K562 (cell line): ENCODE results near the gene PRSS53. TPM values are rescaled to one million over a fixed set of nuclear protein-coding genes. Genes with fewer than 3 reads are reported as not detected.

Experiments
- BACH1 ChIP-seq: fragments of 200-800 bp; sonication (Bioruptor generic); IDR thresholded peaks from 2 replicates; pipeline ENCODE4 v1.6.1; 2016; ENCODE audit warnings: missing genetic modification characterization, missing compliant biosample characterization
- KLF10 ChIP-seq: fragments of 250-450 bp; sonication (Bioruptor Pico); IDR thresholded peaks from 2 replicates; pipeline ENCODE4 v1.6.1; 2021; ENCODE audit warnings: matching md5 sums
- MAZ ChIP-seq, 2 experiments: fragments of 450-650 bp in 1 of 2; sonication (generic) in 1 of 2; formaldehyde crosslinking; IDR thresholded peaks in 1 of 2; conservative IDR thresholded peaks in 1 of 2; 2 replicates each; pipeline versions ENCODE4 v1.4.0 to v1.5.0; 2020; ENCODE audit warnings: mild to moderate bottlenecking in 1 of 2, missing genetic modification reagents in 1 of 2
- MYNN ChIP-seq, 2 experiments: sonication (generic); formaldehyde crosslinking in 1 of 2; IDR thresholded peaks; 2 replicates each; pipeline versions ENCODE4 v1.5.0 to v1.6.1; 2016 to 2020; ENCODE audit warnings: antibody characterized with exemption in 1 of 2, missing genetic modification reagents in 1 of 2
- RBM17 ChIP-seq: fragments of 200-400 bp; formaldehyde crosslinking; IDR thresholded peaks from 2 replicates; pipeline ENCODE4 v1.6.1; 2017; ENCODE audit warnings: low read depth, mild to moderate bottlenecking, low read length, borderline replicate concordance
- SIN3A ChIP-seq, 2 experiments: fragments of 150-350 bp in 1 of 2; IDR thresholded peaks; 2 replicates each; pipeline ENCODE4 v1.6.1; 2011 to 2016; ENCODE audit warnings: borderline replicate concordance in 2 of 2, low read depth in 2 of 2, low read length in 2 of 2, mild to moderate bottlenecking in 2 of 2, moderate library complexity in 2 of 2; ENCODE audit not compliant: control insufficient read depth in 1 of 2
- TARDBP ChIP-seq: fragments of 450-650 bp; IDR thresholded peaks from 2 replicates; pipeline ENCODE4 v1.6.1; 2016
- ZNF318 ChIP-seq, 2 experiments: fragments of 450-650 bp; IDR thresholded peaks; 2 replicates each; pipeline ENCODE4 v1.6.1; 2016; ENCODE audit warnings: mild to moderate bottlenecking in 2 of 2, borderline replicate concordance in 1 of 2, low read depth in 1 of 2, moderate library complexity in 1 of 2
- polyA plus RNA-seq, 8 experiments: library from polyadenylated mRNA; depleted of rRNA in 4 of 8; stranded (reverse) in 5 of 8; unstranded in 3 of 8; fragments of >200 nt; fragmentation: Nextera tagmentation in 2 of 8; fragmentation: Illumina TruSeq in 1 of 8; extraction: Ambion mirVana in 2 of 8; extraction: Trizol in 1 of 8; gene quantifications; 2 replicates each; pipeline versions ENCODE4 v1.2.1 to v1.2.3, GENCODE V29; 2011 to 2014; ENCODE audit warnings: inconsistent platforms in 1 of 8, missing spikeins in 1 of 8
- total RNA-seq, 7 experiments: library from RNA; depleted of rRNA in 6 of 7; stranded (reverse); fragments of >200 nt in 6 of 7; fragmentation: Illumina TruSeq in 2 of 7; extraction: Trizol in 2 of 7; gene quantifications; 2 replicates each; pipeline versions ENCODE4 v1.2.1 to v1.2.3, GENCODE V29; 2011 to 2021; ENCODE audit warnings: low replicate concordance in 1 of 7
- TF ChIP-seq, protein P1 (sequence below): fragments of 250-450 bp; sonication (Bioruptor Pico); IDR thresholded peaks from 2 replicates; pipeline ENCODE4 v1.9.0; 2021; ENCODE audit warnings: mild to moderate bottlenecking, inconsistent platforms
- TF ChIP-seq, protein P2 (sequence below): fragments of 250-450 bp; sonication (Bioruptor Pico); IDR thresholded peaks from 2 replicates; pipeline ENCODE4 v1.4.0; 2020; ENCODE audit warnings: mild to moderate bottlenecking, moderate library complexity, borderline replicate concordance
- TF ChIP-seq, protein P3 (sequence below): sonication (generic); formaldehyde crosslinking; IDR thresholded peaks from 2 replicates; pipeline ENCODE4 v1.9.0; 2022; ENCODE audit warnings: mild to moderate bottlenecking, missing genetic modification reagents

Gene PRSS53
- total and polyA plus RNA-seq, 9 of the 15 experiments (the other 6 are each of a cell fraction or from before 2014, with no cell fraction given) = 0.40 to 1.9 (median 0.78) TPM; not detected in 2

GRCh38 chr16:31043352-31043751, 45.4 kb downstream of the PRSS53 start (continued):
- TF ChIP-seq MAZ (CRISPR knock-in tag; conservative IDR thresholded peaks at IDR 0.05 in 1 of 2, IDR thresholded peaks at IDR 0.05 in 1 of 2) (no peak), RBM17 (no peak), ZNF318 (IDR thresholded peaks at IDR 0.05; ENCODE audit: borderline replicate concordance in 1 of 2, low read depth in 1 of 2) (no peak), SIN3A (IDR thresholded peaks at IDR 0.05; ENCODE audit: borderline replicate concordance in 2 of 2, control insufficient read depth in 1 of 2, low read depth in 2 of 2, low read length in 2 of 2) (no peak), BACH1 (tag) (no peak), MYNN (IDR thresholded peaks at IDR 0.05) (no peak), MYNN (CRISPR knock-in tag; IDR thresholded peaks at IDR 0.05) (no peak), TARDBP (no peak), KLF10 (CRISPR knock-in tag) (no peak)
- TF ChIP-seq, protein P1, sequence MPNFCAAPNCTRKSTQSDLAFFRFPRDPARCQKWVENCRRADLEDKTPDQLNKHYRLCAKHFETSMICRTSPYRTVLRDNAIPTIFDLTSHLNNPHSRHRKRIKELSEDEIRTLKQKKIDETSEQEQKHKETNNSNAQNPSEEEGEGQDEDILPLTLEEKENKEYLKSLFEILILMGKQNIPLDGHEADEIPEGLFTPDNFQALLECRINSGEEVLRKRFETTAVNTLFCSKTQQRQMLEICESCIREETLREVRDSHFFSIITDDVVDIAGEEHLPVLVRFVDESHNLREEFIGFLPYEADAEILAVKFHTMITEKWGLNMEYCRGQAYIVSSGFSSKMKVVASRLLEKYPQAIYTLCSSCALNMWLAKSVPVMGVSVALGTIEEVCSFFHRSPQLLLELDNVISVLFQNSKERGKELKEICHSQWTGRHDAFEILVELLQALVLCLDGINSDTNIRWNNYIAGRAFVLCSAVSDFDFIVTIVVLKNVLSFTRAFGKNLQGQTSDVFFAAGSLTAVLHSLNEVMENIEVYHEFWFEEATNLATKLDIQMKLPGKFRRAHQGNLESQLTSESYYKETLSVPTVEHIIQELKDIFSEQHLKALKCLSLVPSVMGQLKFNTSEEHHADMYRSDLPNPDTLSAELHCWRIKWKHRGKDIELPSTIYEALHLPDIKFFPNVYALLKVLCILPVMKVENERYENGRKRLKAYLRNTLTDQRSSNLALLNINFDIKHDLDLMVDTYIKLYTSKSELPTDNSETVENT (CRISPR knock-in tag) = no peak
- TF ChIP-seq, protein P2, sequence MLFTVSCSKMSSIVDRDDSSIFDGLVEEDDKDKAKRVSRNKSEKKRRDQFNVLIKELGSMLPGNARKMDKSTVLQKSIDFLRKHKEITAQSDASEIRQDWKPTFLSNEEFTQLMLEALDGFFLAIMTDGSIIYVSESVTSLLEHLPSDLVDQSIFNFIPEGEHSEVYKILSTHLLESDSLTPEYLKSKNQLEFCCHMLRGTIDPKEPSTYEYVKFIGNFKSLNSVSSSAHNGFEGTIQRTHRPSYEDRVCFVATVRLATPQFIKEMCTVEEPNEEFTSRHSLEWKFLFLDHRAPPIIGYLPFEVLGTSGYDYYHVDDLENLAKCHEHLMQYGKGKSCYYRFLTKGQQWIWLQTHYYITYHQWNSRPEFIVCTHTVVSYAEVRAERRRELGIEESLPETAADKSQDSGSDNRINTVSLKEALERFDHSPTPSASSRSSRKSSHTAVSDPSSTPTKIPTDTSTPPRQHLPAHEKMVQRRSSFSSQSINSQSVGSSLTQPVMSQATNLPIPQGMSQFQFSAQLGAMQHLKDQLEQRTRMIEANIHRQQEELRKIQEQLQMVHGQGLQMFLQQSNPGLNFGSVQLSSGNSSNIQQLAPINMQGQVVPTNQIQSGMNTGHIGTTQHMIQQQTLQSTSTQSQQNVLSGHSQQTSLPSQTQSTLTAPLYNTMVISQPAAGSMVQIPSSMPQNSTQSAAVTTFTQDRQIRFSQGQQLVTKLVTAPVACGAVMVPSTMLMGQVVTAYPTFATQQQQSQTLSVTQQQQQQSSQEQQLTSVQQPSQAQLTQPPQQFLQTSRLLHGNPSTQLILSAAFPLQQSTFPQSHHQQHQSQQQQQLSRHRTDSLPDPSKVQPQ (CRISPR knock-in tag) = no peak
- TF ChIP-seq, protein P3, sequence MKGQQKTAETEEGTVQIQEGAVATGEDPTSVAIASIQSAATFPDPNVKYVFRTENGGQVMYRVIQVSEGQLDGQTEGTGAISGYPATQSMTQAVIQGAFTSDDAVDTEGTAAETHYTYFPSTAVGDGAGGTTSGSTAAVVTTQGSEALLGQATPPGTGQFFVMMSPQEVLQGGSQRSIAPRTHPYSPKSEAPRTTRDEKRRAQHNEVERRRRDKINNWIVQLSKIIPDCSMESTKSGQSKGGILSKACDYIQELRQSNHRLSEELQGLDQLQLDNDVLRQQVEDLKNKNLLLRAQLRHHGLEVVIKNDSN (CRISPR knock-in tag) = no peak
- TF ChIP-seq, all 486 proteins: peak for 0
